MM.1S (cell line): Measurements from ENCODE around the gene PRXL2A.

ENCODE experiments used
- DNase-seq: peaks from one replicate; pipeline ENCODE4 v3.0.0-alpha.2; 2015
- H2AFZ ChIP-seq: fragments of 300-600 bp; sonication (generic); 2 replicates; pipeline ENCODE4 v1.6.0; 2016; ENCODE audit warnings: antibody characterized with exemption, low read length
- H3F3A ChIP-seq: fragments of 300-600 bp; sonication (generic); 2 replicates; pipeline ENCODE4 v1.6.1; 2016; ENCODE audit warnings: mild to moderate bottlenecking, antibody characterized with exemption, low read length, moderate library complexity, mixed read lengths; ENCODE audit not compliant: insufficient read depth
- H3K27ac ChIP-seq: fragments of 300-600 bp; sonication (generic); 2 replicates; pipeline ENCODE4 v1.5.1; 2016; ENCODE audit warnings: mild to moderate bottlenecking, low read length
- H3K27me3 ChIP-seq: fragments of 300-600 bp; sonication (generic); replicated peaks from 2 replicates; pipeline ENCODE4 v1.6.0; 2016; ENCODE audit warnings: low read length; ENCODE audit not compliant: insufficient read depth
- H3K36me3 ChIP-seq: fragments of 300-600 bp; sonication (generic); replicated peaks from 2 replicates; pipeline ENCODE4 v1.6.1; 2016; ENCODE audit warnings: mild to moderate bottlenecking, low read length, mixed read lengths; ENCODE audit not compliant: insufficient read depth
- H3K4me1 ChIP-seq: fragments of 300-600 bp; sonication (generic); 2 replicates; pipeline ENCODE4 v1.6.1; 2016; ENCODE audit warnings: low read length, mixed read lengths
- H3K4me2 ChIP-seq: fragments of 300-600 bp; sonication (generic); 2 replicates; pipeline ENCODE4 v1.6.0; 2016; ENCODE audit warnings: low read depth, low read length
- H3K4me3 ChIP-seq: fragments of 300-600 bp; sonication (generic); 2 replicates; pipeline ENCODE4 v1.5.1; 2016; ENCODE audit warnings: low read length, mixed read lengths
- H3K79me2 ChIP-seq: fragments of 300-600 bp; sonication (generic); 2 replicates; pipeline ENCODE4 v1.6.1; 2016; ENCODE audit warnings: mixed run types, low read length, mixed read lengths
- H3K9ac ChIP-seq: fragments of 300-600 bp; sonication (generic); 2 replicates; pipeline ENCODE4 v1.6.1; 2016; ENCODE audit warnings: low read length, mixed read lengths
- H3K9me2 ChIP-seq: fragments of 300-600 bp; sonication (generic); replicated peaks from 2 replicates; pipeline ENCODE4 v1.6.1; 2016; ENCODE audit warnings: mild to moderate bottlenecking, low read length, mixed read lengths; ENCODE audit not compliant: insufficient read depth
- H3K9me3 ChIP-seq: fragments of 300-600 bp; sonication (generic); replicated peaks from 2 replicates; pipeline ENCODE4 v1.6.1; 2016; ENCODE audit warnings: mild to moderate bottlenecking, low read length, mixed read lengths; ENCODE audit not compliant: insufficient read depth
- H4K20me1 ChIP-seq: fragments of 300-600 bp; sonication (generic); 2 replicates; pipeline ENCODE4 v1.6.1; 2016; ENCODE audit warnings: mild to moderate bottlenecking, low read length, moderate library complexity, mixed read lengths; ENCODE audit not compliant: insufficient read depth
- EZH2 ChIP-seq: fragments of 300-600 bp; sonication (generic); optimal IDR thresholded peaks from 2 replicates; pipeline ENCODE3; 2017; ENCODE audit warnings: low read depth, mild to moderate bottlenecking, antibody characterized with exemption, low read length, mixed read lengths
- EZH2phosphoT487 ChIP-seq: fragments of 300-600 bp; sonication (generic); IDR thresholded peaks from 2 replicates; pipeline ENCODE4 v1.6.1; 2018; ENCODE audit warnings: antibody characterized with exemption, low read length
- TF ChIP-seq, protein P1 (sequence below): fragments of 300-600 bp; sonication (generic); IDR thresholded peaks from 2 replicates; pipeline ENCODE4 v1.5.1; 2016; ENCODE audit warnings: antibody characterized with exemption, low read length, mixed read lengths

Gene PRXL2A

DNA sequence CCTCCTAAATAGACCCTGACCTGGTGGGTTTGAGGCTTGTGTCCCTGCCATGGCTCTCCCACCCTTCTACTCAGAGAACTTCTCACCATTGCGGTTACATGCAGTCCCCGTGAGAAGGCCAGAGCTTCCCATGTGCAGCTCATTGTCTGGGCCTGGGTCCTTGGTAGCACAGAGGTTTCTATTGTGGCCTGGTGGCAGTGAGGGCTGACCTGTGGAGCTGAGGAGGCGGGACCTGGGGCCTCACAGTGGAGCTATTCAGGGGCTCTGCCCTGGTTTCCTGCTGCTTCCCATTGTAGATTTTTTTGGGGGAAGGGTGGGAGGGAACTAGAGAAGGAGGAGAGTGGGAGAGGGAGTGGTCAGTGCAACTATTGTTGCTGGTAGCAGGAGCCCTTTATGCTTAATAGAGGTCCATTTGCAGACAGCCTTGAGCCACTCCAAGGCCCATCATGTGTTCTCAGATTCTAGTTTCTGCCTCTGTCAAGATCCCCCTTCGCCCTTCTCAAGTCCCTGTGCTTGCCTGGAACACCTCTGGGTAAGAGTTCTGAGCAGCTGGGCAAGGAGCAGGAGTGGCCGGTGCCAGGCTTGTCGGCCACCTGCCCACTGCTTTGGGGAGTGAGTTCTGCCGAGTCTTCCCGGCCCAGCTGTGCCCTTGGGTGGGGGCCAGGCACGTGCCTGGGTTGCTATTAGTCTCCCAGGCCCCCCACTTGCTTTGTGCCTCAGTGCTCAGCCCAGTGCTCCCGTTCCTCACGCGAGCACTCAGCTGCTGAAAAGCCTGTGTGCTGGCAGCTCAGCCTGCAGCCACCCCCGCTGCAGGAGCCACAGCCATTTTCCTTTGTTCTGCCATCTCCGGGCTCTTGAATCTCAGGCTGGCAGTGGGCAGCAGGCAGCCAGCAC, 56.5 kb downstream of the PRXL2A start:
- DNase-seq: no peak
- Histone ChIP-seq H3F3A (no peaks in the 10 kb centered on the region), H3K79me2 (peaks cover 33% of the 10 kb centered on the region), H3K9me2 (no peaks in the 10 kb centered on the region), H2AFZ (no peak overlapping the region), H3K4me1 (no peaks in the 10 kb centered on the region), H3K27ac (no peak overlapping the region), H4K20me1 (no peaks in the 10 kb centered on the region), H3K9me3 (no peaks in the 10 kb centered on the region), H3K4me2 (no peak overlapping the region), H3K27me3 (no peaks in the 10 kb centered on the region), H3K9ac (no peak overlapping the region), H3K36me3 (no peaks in the 10 kb centered on the region), H3K4me3 (no peak overlapping the region)
- TF ChIP-seq, protein P1, sequence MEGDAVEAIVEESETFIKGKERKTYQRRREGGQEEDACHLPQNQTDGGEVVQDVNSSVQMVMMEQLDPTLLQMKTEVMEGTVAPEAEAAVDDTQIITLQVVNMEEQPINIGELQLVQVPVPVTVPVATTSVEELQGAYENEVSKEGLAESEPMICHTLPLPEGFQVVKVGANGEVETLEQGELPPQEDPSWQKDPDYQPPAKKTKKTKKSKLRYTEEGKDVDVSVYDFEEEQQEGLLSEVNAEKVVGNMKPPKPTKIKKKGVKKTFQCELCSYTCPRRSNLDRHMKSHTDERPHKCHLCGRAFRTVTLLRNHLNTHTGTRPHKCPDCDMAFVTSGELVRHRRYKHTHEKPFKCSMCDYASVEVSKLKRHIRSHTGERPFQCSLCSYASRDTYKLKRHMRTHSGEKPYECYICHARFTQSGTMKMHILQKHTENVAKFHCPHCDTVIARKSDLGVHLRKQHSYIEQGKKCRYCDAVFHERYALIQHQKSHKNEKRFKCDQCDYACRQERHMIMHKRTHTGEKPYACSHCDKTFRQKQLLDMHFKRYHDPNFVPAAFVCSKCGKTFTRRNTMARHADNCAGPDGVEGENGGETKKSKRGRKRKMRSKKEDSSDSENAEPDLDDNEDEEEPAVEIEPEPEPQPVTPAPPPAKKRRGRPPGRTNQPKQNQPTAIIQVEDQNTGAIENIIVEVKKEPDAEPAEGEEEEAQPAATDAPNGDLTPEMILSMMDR: no peak
- TF ChIP-seq EZH2 (no peak), EZH2phosphoT487 (no peak)

DNA sequence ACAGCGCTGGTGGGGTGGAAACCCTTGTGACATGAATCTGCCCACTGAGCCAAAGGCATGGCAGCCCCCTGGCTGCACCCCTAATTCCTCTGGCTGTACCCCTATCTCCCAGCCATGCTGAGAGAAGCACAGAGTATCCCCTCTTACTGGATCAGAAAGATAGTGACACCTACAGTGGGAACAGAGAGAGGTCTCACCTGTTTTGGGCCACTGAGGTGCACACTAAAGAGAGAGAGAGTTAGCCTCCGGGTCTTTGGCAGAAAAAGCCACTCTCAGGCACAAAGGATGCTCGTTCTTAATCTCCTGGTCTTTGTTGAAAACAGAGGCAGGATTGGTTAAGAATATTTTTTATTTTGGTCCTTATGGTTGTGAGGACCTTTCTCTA, 57.1 kb downstream of the PRXL2A start:
- H3K9me3 ChIP-seq: no peaks in the 10 kb centered on the region
- H3K4me2 ChIP-seq: no peak overlapping the region
- H3K79me2 ChIP-seq: peaks cover 27% of the 10 kb centered on the region
- H3K4me3 ChIP-seq: no peak overlapping the region
- no peaks in the 10 kb centered on the region for H3K36me3 ChIP-seq
- H3F3A ChIP-seq: no peaks in the 10 kb centered on the region
- H4K20me1 ChIP-seq: no peaks in the 10 kb centered on the region
- H3K27ac ChIP-seq: no peak overlapping the region
- no peak for DNase-seq
- no peaks in the 10 kb centered on the region for H3K27me3 ChIP-seq
- H3K4me1 ChIP-seq: no peaks in the 10 kb centered on the region
- TF ChIP-seq, protein P1: no peak
- TF ChIP-seq EZH2 (no peak), EZH2phosphoT487 (no peak)
- no peaks in the 10 kb centered on the region for H3K9me2 ChIP-seq
- H2AFZ ChIP-seq: no peak overlapping the region
- H3K9ac ChIP-seq: no peak overlapping the region

DNA sequence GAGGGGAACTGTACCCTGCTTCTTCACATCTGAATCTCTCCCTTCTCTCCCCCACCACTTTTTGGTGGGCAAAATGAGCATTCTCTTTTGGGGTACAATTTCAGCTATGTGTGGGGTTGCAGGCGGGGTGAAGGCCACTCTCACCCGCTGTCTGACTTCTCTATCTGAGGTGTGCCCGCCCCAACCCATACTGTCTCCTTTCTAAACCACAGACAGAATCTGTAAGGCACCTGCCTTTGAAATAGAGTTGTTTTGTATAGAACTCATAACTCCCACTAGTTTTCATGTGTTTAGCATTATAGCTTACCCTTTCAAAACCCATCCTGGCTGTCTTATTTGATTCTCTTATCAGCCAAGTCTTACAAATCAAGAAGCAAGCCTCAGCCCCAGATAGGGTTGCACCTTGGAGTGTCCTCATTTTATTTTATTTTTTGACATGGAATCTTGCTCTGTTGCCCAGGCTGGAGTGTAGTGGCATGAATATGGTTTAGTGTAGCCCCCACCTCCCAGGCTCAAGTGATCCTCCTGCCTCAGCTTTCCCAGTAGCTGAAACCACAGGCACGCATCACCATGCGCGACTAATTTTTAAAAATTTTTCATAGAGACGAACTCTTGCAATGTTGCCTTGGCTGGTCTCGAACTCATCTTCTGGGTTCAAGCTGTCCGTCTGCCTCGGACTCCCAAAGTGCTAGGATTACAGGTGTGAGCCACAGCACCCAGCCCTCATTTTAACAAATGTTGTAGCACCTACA, 57.7 kb downstream of the PRXL2A start:
- Histone ChIP-seq H3K27me3 (no peaks in the 10 kb centered on the region), H3K9me2 (no peaks in the 10 kb centered on the region), H3K36me3 (no peaks in the 10 kb centered on the region), H3K9ac (no peak overlapping the region), H2AFZ (no peak overlapping the region), H4K20me1 (no peaks in the 10 kb centered on the region), H3K9me3 (no peaks in the 10 kb centered on the region), H3K4me3 (no peak overlapping the region), H3K27ac (no peak overlapping the region), H3K4me1 (no peaks in the 10 kb centered on the region), H3F3A (no peaks in the 10 kb centered on the region), H3K4me2 (no peak overlapping the region), H3K79me2 (peaks cover 21% of the 10 kb centered on the region)
- no peak for DNase-seq
- TF ChIP-seq EZH2phosphoT487 (no peak), EZH2 (no peak)
- TF ChIP-seq, protein P1: no peak
